Activated CD4-positive, alpha-beta T cell treated with anti-CD3 and anti-CD28 coated beads, Interleukin-2, amount 50 U/mL, for 16 hours (primary cell): ENCODE data around the gene MGLL.

Experiments used
- DNase-seq: peaks from one replicate; pipeline ENCODE4 v3.0.0-alpha.2; 2020

The MGLL gene

DNA sequence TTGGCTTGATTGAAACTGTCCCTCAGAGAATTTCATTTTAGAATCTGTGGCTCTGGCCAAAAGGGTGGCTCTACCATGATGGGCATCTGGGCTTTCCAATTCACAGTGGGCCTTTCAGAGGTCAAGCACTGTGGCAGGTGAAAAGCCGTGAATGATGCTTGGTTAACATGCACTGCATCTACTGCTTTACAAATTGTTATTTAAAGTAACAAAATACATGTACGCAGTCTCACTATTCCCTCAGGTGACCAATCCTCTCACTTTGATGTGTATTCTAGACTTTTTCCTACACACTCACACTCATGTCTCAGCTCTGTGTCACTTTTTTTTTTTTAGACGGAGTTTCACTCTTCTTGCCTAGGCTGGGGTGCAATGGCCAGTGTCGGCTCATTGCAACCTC lies 70.5 kb downstream of the MGLL start:
- DNase-seq: no peak

- DNase-seq: no peak
These were observed 71.1 kb downstream of the MGLL start for GRCh38 chr3:127751163-127751621.

DNA sequence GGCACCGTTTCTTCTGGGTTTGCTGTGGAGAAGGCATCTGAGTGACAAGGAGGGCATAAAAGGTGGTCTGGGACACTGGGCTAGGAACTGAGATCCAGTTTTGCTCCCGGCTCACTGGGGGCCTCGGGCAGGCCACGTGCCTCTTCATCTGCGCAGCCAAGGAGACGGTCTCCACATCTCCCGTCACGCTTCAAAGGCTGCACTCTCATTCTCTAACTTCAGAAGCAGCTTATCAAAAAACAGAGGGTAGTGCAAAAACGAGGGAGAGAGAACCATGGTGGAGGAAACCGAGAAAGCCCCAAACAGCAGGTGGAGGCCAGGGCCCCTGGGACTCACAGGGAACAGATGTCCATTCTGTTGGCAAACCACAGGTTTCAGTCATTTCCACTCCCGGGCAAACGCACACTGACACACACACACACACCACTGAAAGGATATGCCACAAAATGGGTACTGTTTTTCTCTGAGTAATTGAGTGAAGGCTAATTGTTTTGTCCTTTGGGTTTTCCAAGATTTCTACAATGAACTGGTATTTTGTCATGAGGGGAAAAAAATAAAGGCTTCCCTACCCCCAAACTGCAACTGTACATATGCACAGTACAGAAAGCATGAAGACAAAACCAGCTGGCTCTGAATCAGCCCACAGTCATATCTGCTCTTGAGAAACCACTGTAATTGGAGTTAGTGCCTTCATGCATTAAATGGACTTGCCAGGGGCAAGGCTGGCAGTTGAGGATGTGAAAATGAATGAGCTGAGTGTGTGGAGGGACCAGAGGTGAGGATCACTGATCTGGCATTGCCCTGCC lies 71.9 kb downstream of the MGLL start:
- DNase-seq: peak; percentile 36

GRCh38 chr3:127749787-127750225 lies 72.5 kb downstream of the MGLL start:
- DNase-seq: no peak

- DNase-seq: no peak
These were observed 73.0 kb downstream of the MGLL start for GRCh38 chr3:127749361-127749760.

GRCh38 chr3:127748754-127749327 lies 73.5 kb downstream of the MGLL start:
- DNase-seq: no peak

DNA sequence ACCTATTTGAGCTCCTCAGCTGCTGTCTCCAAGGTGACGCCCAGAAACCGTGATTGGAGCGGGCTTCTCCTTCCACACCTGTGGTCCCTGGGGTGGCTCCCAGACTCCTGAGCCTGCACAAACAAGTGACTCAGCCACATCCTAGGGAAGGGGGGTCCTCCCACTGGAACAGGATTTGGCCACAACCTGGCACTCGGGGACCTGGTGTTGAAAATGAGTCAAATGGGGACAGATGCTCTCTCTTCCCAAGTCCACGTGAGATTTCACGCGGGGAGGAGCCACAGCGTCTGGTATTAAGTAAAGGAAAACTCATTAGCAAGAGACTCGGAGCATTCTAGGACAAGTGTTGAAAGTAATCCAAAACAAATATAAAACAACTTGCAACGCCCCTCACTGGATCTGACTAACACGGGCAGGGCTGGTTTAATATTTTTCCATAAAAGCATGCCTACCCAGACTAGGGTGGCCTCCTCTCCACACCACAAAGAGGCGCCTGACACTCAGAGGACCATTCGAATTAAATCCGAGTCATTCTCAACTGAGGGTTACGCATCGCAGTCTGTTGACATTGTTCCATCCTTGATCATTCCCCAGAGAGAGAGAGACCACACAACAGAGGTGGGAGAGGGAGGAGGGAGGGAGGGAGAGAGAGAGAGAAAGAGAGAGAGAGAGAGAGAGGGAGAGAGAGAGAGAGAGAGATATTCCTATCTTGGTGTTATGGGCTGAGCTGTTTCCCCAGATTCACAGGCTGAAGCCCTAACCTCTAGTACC lies 74.4 kb downstream of the MGLL start:
- DNase-seq: no peak

- no peak for DNase-seq
These were observed 75.2 kb downstream of the MGLL start for GRCh38 chr3:127747066-127747465.

DNA sequence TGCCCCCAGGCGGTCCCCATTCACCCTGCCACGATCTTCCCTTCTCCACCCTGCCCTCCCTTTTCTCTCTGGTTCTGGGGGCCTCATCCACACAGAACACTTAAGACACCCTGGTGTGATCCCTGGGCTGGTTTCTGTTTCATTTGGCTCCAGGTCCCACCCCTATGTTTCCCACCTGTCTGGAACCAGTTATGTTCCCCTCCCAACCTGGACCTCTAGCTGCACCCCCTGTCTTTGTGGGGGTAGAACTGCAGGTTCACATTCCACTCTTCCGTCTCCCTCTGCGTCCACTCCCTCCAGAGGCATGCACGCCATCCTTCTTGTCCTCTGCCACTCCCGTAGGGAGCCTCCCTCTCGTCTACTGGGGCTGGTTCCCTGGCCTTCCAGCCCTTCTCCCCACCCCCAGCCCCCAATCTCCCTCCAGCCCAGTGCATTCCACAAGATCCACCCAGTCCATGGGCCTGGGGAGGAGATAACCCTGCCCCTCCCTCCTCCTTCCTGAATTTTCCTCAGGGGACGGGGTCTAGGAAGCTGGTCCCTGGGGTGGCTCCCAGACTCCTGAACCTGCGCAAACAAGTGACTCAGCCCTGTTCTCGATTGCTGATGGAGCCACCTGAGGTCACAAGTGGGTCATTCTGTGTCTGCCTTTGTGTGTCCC lies 75.8 kb downstream of the MGLL start:
- DNase-seq: no peak

DNA sequence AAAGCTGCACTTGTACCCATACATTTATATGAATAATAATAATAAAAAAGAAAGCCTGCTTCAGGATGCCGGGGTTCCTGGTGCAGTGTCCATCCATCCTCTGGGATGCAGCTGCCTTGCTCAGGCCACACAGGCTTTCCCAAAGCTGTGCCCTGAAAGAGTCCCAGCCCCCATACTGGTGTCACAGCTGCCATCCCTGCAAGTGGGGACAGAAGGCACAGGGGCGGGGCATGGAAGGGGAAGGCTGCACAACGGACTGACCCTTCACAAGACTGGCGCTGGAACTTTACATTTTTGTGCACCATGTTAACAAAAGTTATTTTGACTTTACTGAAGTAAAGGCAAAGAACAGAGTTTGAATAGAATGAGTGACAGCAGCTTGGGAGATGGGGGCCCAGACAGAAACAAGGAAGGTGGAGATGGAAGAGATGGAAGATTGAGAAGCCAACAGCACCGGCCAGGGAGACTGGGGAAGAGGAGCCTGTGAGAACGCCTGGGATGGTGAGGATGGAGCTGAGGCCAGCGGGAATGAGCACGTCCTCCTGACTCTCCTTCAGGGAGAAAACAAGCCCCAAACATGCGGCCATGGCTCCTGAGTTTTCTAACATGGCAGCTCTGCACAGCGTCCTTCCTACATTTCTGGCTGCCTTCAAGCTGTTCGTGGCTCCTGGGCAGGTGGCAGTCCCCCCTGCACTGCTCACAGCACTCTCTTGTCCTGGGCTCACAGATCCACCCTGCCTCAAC lies 76.5 kb downstream of the MGLL start:
- no peak for DNase-seq

- no peak for DNase-seq
These were observed 77.4 kb downstream of the MGLL start for GRCh38 chr3:127744875-127745274.

DNA sequence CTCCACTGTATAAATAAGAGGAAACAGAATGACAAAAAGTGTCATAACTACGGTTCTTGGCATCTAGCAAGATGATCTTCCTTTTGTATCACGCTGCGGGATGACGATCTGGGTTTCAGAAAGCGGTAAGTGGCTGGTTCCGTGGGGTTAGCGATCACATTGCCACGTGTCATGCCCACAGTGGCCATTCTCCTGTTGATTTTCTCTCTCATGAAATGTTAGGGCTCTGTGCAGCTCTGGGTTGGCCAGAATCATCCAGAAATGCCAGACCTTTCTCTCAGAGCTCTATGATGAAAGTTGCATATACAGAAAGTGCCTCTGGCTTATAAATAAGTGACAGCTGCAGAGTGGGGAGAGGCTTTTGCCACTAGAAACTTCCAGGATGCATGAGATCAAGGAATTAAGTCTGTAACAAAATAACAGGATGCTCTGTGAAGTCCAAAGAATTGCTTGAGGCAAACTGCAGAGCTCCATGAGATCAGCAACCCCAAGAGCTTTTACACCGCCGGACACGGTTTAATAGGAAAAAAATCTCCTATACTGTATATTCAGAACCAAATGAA lies 78.0 kb downstream of the MGLL start:
- DNase-seq: no peak

DNA sequence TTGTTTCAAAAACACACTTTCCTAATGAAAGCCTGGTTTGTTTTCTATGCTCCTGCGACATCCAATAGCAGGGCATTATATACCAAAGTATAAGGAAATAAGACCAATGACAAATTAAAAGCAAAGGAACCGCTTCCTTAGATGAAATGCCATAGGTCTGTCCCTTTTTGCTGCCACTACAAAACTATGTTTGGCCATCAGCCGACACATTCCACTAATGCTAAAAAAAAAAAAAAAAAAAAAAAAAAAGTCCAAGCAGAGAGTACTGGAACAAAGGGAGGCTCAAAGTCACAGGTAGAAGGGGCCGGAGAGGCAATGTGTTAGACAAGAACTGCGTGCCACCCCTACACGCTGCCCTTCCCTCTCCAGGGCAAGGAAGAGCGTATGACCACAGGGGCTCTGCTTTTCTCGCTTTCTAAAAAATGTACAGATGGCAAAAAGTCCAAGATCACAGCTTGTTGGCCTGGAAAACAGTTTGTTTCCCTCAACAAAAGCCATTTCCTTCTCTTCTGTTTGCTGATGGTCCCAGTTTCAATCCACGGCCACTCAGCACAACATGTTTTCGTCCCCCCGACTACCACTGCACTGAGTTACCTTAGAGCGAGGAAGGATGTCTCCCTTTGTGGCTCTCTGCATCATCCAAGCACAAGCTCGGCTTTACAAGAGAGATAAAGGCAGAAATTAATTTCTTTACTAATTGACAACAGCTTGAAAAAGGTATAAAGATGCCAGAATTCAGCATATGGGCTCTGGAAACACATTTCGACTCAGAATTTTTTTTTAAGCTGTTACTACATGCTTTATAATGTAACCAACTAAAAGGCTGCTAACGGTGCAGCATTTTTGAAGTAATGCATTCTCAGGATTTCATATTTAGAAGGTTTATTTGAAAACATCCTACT lies 78.7 kb downstream of the MGLL start:
- no peak for DNase-seq

DNA sequence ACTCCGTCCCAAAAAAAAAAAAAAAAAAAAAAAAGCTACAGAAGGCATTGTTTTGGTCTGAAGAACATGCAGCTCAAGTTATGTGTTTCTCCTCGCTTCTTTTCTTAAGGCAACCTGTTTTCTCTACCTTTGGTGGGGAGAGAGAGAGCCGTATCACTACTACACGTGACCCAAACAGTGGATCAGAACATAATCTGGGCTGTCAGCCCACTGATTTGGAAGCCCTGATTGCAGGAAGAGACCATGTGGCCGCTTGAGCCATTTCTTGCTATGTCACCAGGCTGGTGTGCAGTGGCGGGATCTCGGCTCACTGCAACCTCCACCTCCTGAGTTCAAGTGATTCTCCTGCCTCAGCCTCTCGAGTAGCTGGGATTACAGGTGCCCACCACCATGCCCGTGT lies 79.7 kb downstream of the MGLL start:
- no peak for DNase-seq

DNA sequence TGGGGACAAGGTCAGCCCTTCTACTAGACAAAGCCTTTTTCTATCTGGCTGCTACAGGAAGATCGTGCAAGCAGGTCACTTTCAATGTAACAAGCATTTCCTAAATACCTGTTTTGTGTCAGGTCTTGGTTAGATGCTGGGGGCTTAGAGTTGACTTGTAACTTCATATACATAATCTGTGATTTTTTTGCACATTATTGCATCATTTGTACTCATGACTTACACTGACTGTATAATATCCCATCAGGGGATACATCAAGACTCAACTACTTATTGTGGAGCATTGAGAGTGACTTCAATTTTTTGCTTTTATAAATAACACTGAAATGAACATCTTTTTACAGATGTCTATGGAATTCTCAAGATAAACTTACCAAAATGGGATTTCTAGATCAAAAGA lies 80.6 kb downstream of the MGLL start:
- no peak for DNase-seq

GRCh38 chr3:127741246-127741645 lies 81.1 kb downstream of the MGLL start:
- DNase-seq: no peak

DNA sequence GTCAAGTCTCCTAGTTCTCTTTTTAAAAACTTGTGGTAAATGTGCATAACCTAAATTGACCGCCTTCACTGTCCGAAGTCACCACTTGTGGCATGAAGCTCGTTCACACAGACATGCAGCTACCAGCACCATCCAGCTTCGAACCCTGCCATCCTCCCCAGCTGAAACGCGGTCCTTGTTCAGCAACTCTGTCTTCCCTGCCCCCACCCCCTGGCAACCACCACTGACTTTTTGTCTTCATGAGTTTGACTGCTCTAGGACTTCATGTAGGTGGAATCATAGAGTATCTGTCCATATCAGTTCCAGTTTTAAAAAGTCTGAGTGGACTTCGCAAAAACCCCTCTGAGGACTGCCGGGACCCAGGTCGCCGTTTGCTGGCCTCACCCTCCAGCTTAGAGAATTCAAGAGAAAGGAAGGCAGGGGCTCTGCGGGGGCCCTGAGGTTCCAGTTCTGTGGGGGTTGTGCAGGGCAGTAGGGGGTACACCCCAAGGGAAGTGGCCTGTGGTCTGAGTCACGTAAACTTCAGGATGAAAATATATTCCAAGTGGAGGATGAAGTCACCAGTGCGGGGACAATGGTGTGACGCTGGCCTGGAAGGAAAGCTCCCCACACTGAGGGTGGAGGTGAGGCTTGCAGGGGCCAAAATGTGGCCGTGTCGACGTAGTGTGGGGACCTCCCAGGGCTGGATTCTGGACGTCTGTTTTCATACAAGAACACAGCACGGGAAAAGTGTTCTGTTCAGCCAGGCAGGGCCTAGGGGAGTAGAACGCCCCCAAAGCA lies 82.0 kb downstream of the MGLL start:
- DNase-seq: no peak

- DNase-seq: no peak
These were observed 82.8 kb downstream of the MGLL start for GRCh38 chr3:127739347-127740135.

- DNase-seq: no peak
These were observed 84.0 kb downstream of the MGLL start for GRCh38 chr3:127738192-127738840.
